GM12891 (cell line): ENCODE measurements around the gene AP1B1.

Source experiments
- PAX5 ChIP-seq: IDR thresholded peaks from 2 replicates; pipeline ENCODE4 v1.6.1; 2011; ENCODE audit warnings: low read length, moderate library complexity, mild to moderate bottlenecking; ENCODE audit not compliant: insufficient read depth, severe bottlenecking
- POLR2A ChIP-seq: IDR thresholded peaks from 2 replicates; pipeline ENCODE4 v1.6.1; 2011; ENCODE audit warnings: low read depth, low read length, control low read depth
- POLR2AphosphoS5 ChIP-seq: IDR thresholded peaks from 2 replicates; pipeline ENCODE4 v1.6.1; 2011; ENCODE audit warnings: low read depth, low read length, control low read depth
- POU2F2 ChIP-seq: IDR thresholded peaks from 2 replicates; pipeline ENCODE4 v1.6.1; 2011; ENCODE audit warnings: low read depth, mild to moderate bottlenecking, control low read depth, low read length, moderate library complexity
- SPI1 ChIP-seq: IDR thresholded peaks from 2 replicates; pipeline ENCODE4 v1.6.1; 2011; ENCODE audit warnings: low read depth, low read length, control low read depth
- TAF1 ChIP-seq: IDR thresholded peaks from 2 replicates; pipeline ENCODE4 v1.6.1; 2011; ENCODE audit warnings: low read depth, low read length, control low read depth

DNA sequence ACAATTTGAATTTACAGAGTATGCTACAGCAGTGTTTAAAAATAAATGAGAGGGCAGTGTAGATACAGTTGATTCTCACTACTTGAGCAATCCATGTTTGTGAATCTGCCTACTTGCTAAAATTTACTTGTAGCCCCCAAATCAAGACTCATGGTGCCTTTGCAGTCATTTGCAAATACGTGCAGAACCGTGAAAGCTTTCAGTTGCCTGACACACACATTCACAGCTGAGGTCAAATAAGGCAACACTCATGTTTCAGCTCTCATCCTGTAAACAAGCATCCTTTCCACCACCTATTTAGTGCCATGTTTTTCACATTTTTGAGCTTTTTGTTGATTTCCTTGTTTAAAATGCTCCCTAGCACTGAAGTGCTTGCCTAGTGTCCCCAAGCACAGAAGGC lies 40.3 kb downstream of the AP1B1 start:
- TF ChIP-seq TAF1 (no peak), POLR2A (no peak), POLR2AphosphoS5 (no peak), SPI1 (no peak), PAX5 (no peak), POU2F2 (no peak)
